GM23338 (cell line): ENCODE results near the gene C1QTNF8. TPM values are rescaled to one million over a fixed set of nuclear protein-coding genes. Genes with fewer than 3 reads are reported as not detected.

ENCODE experiments used
- ATAC-seq: fragments of 200-7000 bp; cut with Tn5 transposase; 3 replicates; pipeline ENCODE4 v1.9.1; 2020
- DNase-seq: peaks from one replicate; pipeline ENCODE4 v3.0.0-alpha.2; 2015; ENCODE audit warnings: low spot score
- H2AFZ ChIP-seq: fragments of 200-600 bp; sonication (generic); 2 replicates; pipeline ENCODE4 v1.8.0; 2016; ENCODE audit warnings: antibody characterized with exemption, mild to moderate bottlenecking, moderate library complexity
- H3F3A ChIP-seq: fragments of 200-600 bp; sonication (generic); replicated peaks from 2 replicates; pipeline ENCODE4 v1.8.0; 2017; ENCODE audit warnings: antibody characterized with exemption, mixed run types, low read depth
- H3K27ac ChIP-seq: fragments of 200-600 bp; sonication (generic); 2 replicates; pipeline ENCODE4 v1.6.1; 2016; ENCODE audit warnings: low read depth
- H3K27me3 ChIP-seq: fragments of 200-600 bp; sonication (generic); 2 replicates; pipeline ENCODE4 v1.8.0; 2016; ENCODE audit warnings: mild to moderate bottlenecking, mixed run types, moderate library complexity; ENCODE audit not compliant: insufficient read depth
- H3K36me3 ChIP-seq: fragments of 200-600 bp; sonication (generic); 2 replicates; pipeline ENCODE4 v1.8.0; 2016; ENCODE audit warnings: mild to moderate bottlenecking; ENCODE audit not compliant: insufficient read depth
- H3K4me1 ChIP-seq: fragments of 200-600 bp; sonication (generic); 2 replicates; pipeline ENCODE4 v1.8.0; 2016; ENCODE audit warnings: mild to moderate bottlenecking, moderate library complexity; ENCODE audit not compliant: insufficient read depth
- H3K4me2 ChIP-seq: fragments of 200-600 bp; sonication (generic); 2 replicates; pipeline ENCODE4 v1.7.1; 2017; ENCODE audit warnings: mixed run types
- H3K4me3 ChIP-seq: fragments of 200-600 bp; sonication (generic); 2 replicates; pipeline ENCODE4 v1.6.1; 2016; ENCODE audit warnings: mixed run types
- H3K79me2 ChIP-seq: fragments of 200-600 bp; sonication (generic); replicated peaks from 2 replicates; pipeline ENCODE4 v1.8.0; 2017; ENCODE audit warnings: mild to moderate bottlenecking; ENCODE audit not compliant: insufficient read depth
- H3K9me2 ChIP-seq: fragments of 200-600 bp; sonication (generic); 2 replicates; pipeline ENCODE4 v1.8.0; 2017; ENCODE audit not compliant: insufficient read depth
- H4K20me1 ChIP-seq: fragments of 200-600 bp; sonication (generic); replicated peaks from 2 replicates; pipeline ENCODE4 v1.8.0; 2017; ENCODE audit warnings: mild to moderate bottlenecking; ENCODE audit not compliant: insufficient read depth
- H3K27ac Mint-ChIP-seq: 2 replicates; pipeline ENCODE4 v1.8.0; 2020; ENCODE audit warnings: inconsistent platforms, mild to moderate bottlenecking, moderate library complexity, mixed read lengths
- H3K27me3 Mint-ChIP-seq: 3 replicates; pipeline ENCODE4 v1.8.0; 2022; ENCODE audit warnings: low read depth, mild to moderate bottlenecking, moderate library complexity, mixed read lengths, inconsistent platforms; ENCODE audit not compliant: insufficient read depth, poor library complexity
- H3K36me3 Mint-ChIP-seq: 3 replicates; pipeline ENCODE4 v1.8.0; 2021; ENCODE audit warnings: low read depth, mild to moderate bottlenecking, inconsistent platforms, moderate library complexity, mixed read lengths
- H3K4me1 Mint-ChIP-seq: 3 replicates; pipeline ENCODE4 v1.8.0; 2020; ENCODE audit warnings: mild to moderate bottlenecking, inconsistent platforms, mixed read lengths
- H3K4me3 Mint-ChIP-seq: 3 replicates; pipeline ENCODE4 v1.8.0; 2021; ENCODE audit warnings: moderate library complexity, mild to moderate bottlenecking, inconsistent platforms, mixed read lengths
- H3K9me3 Mint-ChIP-seq: 3 replicates; pipeline ENCODE4 v1.8.0; 2020; ENCODE audit warnings: moderate library complexity, mild to moderate bottlenecking, inconsistent platforms, mixed read lengths
- CREB1 ChIP-seq: fragments of 250-450 bp; sonication (Bioruptor Pico); IDR thresholded peaks from 2 replicates; pipeline ENCODE4 v1.5.0; 2020; ENCODE audit warnings: low read depth, mild to moderate bottlenecking, moderate library complexity
- ETS1 ChIP-seq: IDR thresholded peaks from 2 replicates; pipeline ENCODE4 v1.6.1; 2016; ENCODE audit warnings: antibody characterized with exemption
- EZH2 ChIP-seq: fragments of 200-600 bp; sonication (generic); IDR thresholded peaks from one replicate; pipeline ENCODE4 v1.8.0; 2017; ENCODE audit warnings: antibody characterized with exemption, mild to moderate bottlenecking, low read depth; ENCODE audit not compliant: unreplicated experiment
- EZH2phosphoT487 ChIP-seq: fragments of 200-600 bp; sonication (generic); IDR thresholded peaks from one replicate; pipeline ENCODE4 v1.8.1; 2018; ENCODE audit warnings: antibody characterized with exemption; ENCODE audit not compliant: unreplicated experiment
- JUNB ChIP-seq: IDR thresholded peaks from one replicate; pipeline ENCODE4 v1.6.1; 2016; ENCODE audit warnings: antibody characterized with exemption; ENCODE audit not compliant: unreplicated experiment
- NANOG ChIP-seq: IDR thresholded peaks from 2 replicates; pipeline ENCODE4 v1.6.1; 2016; ENCODE audit warnings: antibody characterized with exemption, borderline replicate concordance
- POLR2AphosphoS5 ChIP-seq: IDR thresholded peaks from 2 replicates; pipeline ENCODE4 v1.6.1; 2016; ENCODE audit warnings: antibody characterized with exemption, low read depth
- STAT1 ChIP-seq: IDR thresholded peaks from one replicate; pipeline ENCODE4 v1.6.1; 2016; ENCODE audit warnings: antibody characterized with exemption; ENCODE audit not compliant: unreplicated experiment
- ZNF114 ChIP-seq: fragments of 250-450 bp; sonication (Bioruptor Pico); IDR thresholded peaks from 2 replicates; pipeline ENCODE4 v1.5.0; 2020; ENCODE audit warnings: mild to moderate bottlenecking, moderate library complexity
- ZNF331 ChIP-seq: fragments of 250-450 bp; sonication (Bioruptor Pico); IDR thresholded peaks from 2 replicates; pipeline ENCODE4 v1.5.0; 2020; ENCODE audit warnings: low read depth, mild to moderate bottlenecking, moderate library complexity
- polyA plus RNA-seq: library from polyadenylated mRNA; unstranded; fragments of >200 nt; fragmentation: Nextera tagmentation; extraction: Ambion mirVana; gene quantifications from 2 replicates; pipeline ENCODE4 v1.2.1, GENCODE V29; 2016
- total RNA-seq: library from RNA; depleted of rRNA; stranded (reverse); fragments of >200 nt; shearing (Covaris generic); gene quantifications from 2 replicates; pipeline ENCODE4 v1.2.3, GENCODE V29; 2014
- TF ChIP-seq, protein P1 (sequence below), 2 experiments: fragments of 200-600 bp in 1 of 2; sonication (generic) in 1 of 2; conservative IDR thresholded peaks; 2 replicates each; pipeline versions ENCODE4 v1.5.1 to v1.6.1; 2016 to 2017; ENCODE audit warnings: antibody characterized with exemption in 2 of 2, low read depth in 2 of 2, mild to moderate bottlenecking in 2 of 2, moderate library complexity in 1 of 2
- TF ChIP-seq, protein P2 (sequence below): fragments of 250-450 bp; sonication (Bioruptor Pico); IDR thresholded peaks from 2 replicates; pipeline ENCODE4 v1.5.0; 2020; ENCODE audit warnings: mild to moderate bottlenecking, moderate library complexity
- TF ChIP-seq, protein P3 (sequence below): IDR thresholded peaks from one replicate; pipeline ENCODE4 v1.6.1; 2018; ENCODE audit warnings: antibody characterized with exemption; ENCODE audit not compliant: unreplicated experiment

The C1QTNF8 gene
- total and polyA plus RNA-seq, 2 experiments from 2014 or later, result not detected

DNA sequence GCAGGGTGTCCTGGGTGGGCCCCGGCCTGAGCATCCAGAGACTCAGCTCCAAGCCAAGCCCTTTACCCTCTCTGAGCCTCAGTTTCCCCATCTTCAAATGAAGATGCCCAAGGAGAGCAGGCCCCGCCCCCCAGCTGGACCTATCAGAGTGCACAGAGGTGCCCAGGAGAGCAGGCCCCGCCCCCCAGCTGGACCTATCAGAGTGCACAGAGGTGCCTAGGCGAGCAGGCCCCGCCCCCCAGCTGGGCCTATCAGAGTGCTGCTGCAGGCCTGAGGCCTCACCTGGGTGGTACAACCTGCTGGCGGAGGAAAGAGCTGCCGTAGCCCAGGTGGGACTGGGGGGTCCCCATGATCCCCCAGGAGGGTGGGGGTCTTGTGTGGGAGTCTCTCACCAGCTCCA, 26.9 kb downstream of the C1QTNF8 start:
- Histone ChIP-seq H3K4me2 (no peak overlapping the region), H2AFZ (no peak overlapping the region), H3F3A (no peaks in the 10 kb centered on the region), H3K4me1 (peaks cover 13% of the 10 kb centered on the region; the same call in 1 of the 2 replicates), H3K27me3 (no peaks in the 10 kb centered on the region; the same call in 1 of the 2 replicates), H3K36me3 (no peaks in the 10 kb centered on the region), H3K79me2 (no peaks in the 10 kb centered on the region), H3K4me3 (no peak overlapping the region), H4K20me1 (no peaks in the 10 kb centered on the region), H3K9me2 (no peaks in the 10 kb centered on the region), H3K27ac (no peak overlapping the region)
- Mint-ChIP-seq H3K9me3 (no peaks in the 10 kb centered on the region), H3K4me1 (peaks cover 5% of the 10 kb centered on the region; the same call in 2 of the 3 replicates), H3K36me3 (no peaks in the 10 kb centered on the region), H3K4me3 (no peak overlapping the region), H3K27me3 (peaks cover 4% of the 10 kb centered on the region), H3K27ac (no peak overlapping the region)
- peak; percentile 32 for ATAC-seq
- TF ChIP-seq, protein P1, sequence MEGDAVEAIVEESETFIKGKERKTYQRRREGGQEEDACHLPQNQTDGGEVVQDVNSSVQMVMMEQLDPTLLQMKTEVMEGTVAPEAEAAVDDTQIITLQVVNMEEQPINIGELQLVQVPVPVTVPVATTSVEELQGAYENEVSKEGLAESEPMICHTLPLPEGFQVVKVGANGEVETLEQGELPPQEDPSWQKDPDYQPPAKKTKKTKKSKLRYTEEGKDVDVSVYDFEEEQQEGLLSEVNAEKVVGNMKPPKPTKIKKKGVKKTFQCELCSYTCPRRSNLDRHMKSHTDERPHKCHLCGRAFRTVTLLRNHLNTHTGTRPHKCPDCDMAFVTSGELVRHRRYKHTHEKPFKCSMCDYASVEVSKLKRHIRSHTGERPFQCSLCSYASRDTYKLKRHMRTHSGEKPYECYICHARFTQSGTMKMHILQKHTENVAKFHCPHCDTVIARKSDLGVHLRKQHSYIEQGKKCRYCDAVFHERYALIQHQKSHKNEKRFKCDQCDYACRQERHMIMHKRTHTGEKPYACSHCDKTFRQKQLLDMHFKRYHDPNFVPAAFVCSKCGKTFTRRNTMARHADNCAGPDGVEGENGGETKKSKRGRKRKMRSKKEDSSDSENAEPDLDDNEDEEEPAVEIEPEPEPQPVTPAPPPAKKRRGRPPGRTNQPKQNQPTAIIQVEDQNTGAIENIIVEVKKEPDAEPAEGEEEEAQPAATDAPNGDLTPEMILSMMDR (conservative IDR thresholded peaks at IDR 0.05; ENCODE audit: low read depth in 2 of 2), result no peak
- TF ChIP-seq, protein P2, sequence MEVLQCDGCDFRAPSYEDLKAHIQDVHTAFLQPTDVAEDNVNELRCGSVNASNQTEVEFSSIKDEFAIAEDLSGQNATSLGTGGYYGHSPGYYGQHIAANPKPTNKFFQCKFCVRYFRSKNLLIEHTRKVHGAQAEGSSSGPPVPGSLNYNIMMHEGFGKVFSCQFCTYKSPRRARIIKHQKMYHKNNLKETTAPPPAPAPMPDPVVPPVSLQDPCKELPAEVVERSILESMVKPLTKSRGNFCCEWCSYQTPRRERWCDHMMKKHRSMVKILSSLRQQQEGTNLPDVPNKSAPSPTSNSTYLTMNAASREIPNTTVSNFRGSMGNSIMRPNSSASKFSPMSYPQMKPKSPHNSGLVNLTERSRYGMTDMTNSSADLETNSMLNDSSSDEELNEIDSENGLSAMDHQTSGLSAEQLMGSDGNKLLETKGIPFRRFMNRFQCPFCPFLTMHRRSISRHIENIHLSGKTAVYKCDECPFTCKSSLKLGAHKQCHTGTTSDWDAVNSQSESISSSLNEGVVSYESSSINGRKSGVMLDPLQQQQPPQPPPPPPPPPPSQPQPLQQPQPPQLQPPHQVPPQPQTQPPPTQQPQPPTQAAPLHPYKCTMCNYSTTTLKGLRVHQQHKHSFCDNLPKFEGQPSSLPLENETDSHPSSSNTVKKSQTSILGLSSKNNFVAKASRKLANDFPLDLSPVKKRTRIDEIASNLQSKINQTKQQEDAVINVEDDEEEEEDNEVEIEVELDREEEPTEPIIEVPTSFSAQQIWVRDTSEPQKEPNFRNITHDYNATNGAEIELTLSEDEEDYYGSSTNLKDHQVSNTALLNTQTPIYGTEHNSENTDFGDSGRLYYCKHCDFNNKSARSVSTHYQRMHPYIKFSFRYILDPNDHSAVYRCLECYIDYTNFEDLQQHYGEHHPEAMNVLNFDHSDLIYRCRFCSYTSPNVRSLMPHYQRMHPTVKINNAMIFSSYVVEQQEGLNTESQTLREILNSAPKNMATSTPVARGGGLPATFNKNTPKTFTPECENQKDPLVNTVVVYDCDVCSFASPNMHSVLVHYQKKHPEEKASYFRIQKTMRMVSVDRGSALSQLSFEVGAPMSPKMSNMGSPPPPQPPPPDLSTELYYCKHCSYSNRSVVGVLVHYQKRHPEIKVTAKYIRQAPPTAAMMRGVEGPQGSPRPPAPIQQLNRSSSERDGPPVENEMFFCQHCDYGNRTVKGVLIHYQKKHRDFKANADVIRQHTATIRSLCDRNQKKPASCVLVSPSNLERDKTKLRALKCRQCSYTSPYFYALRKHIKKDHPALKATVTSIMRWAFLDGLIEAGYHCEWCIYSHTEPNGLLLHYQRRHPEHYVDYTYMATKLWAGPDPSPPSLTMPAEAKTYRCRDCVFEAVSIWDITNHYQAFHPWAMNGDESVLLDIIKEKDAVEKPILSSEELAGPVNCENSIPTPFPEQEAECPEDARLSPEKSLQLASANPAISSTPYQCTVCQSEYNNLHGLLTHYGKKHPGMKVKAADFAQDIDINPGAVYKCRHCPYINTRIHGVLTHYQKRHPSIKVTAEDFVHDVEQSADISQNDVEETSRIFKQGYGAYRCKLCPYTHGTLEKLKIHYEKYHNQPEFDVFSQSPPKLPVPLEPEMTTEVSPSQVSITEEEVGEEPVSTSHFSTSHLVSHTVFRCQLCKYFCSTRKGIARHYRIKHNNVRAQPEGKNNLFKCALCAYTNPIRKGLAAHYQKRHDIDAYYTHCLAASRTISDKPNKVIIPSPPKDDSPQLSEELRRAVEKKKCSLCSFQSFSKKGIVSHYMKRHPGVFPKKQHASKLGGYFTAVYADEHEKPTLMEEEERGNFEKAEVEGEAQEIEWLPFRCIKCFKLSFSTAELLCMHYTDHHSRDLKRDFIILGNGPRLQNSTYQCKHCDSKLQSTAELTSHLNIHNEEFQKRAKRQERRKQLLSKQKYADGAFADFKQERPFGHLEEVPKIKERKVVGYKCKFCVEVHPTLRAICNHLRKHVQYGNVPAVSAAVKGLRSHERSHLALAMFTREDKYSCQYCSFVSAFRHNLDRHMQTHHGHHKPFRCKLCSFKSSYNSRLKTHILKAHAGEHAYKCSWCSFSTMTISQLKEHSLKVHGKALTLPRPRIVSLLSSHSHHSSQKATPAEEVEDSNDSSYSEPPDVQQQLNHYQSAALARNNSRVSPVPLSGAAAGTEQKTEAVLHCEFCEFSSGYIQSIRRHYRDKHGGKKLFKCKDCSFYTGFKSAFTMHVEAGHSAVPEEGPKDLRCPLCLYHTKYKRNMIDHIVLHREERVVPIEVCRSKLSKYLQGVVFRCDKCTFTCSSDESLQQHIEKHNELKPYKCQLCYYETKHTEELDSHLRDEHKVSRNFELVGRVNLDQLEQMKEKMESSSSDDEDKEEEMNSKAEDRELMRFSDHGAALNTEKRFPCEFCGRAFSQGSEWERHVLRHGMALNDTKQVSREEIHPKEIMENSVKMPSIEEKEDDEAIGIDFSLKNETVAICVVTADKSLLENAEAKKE (CRISPR knock-in tag), result no peak
- TF ChIP-seq EZH2phosphoT487 (no peak), JUNB (no peak), ZNF331 (no peak), STAT1 (no peak), CREB1 (CRISPR knock-in tag) (no peak), NANOG (no peak), EZH2 (no peak), ZNF114 (CRISPR knock-in tag) (no peak), ETS1 (no peak), POLR2AphosphoS5 (no peak)
- TF ChIP-seq, protein P3, sequence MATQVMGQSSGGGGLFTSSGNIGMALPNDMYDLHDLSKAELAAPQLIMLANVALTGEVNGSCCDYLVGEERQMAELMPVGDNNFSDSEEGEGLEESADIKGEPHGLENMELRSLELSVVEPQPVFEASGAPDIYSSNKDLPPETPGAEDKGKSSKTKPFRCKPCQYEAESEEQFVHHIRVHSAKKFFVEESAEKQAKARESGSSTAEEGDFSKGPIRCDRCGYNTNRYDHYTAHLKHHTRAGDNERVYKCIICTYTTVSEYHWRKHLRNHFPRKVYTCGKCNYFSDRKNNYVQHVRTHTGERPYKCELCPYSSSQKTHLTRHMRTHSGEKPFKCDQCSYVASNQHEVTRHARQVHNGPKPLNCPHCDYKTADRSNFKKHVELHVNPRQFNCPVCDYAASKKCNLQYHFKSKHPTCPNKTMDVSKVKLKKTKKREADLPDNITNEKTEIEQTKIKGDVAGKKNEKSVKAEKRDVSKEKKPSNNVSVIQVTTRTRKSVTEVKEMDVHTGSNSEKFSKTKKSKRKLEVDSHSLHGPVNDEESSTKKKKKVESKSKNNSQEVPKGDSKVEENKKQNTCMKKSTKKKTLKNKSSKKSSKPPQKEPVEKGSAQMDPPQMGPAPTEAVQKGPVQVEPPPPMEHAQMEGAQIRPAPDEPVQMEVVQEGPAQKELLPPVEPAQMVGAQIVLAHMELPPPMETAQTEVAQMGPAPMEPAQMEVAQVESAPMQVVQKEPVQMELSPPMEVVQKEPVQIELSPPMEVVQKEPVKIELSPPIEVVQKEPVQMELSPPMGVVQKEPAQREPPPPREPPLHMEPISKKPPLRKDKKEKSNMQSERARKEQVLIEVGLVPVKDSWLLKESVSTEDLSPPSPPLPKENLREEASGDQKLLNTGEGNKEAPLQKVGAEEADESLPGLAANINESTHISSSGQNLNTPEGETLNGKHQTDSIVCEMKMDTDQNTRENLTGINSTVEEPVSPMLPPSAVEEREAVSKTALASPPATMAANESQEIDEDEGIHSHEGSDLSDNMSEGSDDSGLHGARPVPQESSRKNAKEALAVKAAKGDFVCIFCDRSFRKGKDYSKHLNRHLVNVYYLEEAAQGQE, result no peak
- peak; percentile 68 for DNase-seq
